Mesenchymal stem cell (in vitro differentiated cells and primary cell): ENCODE measurements around the gene GDI2.

Experiments
- DNase-seq: peaks from one replicate; pipeline ENCODE4 v3.0.0-alpha.2; 2013
- H2AFZ ChIP-seq: one replicate; pipeline ENCODE4 v1.6.1; 2013; ENCODE audit warnings: low read depth, mild to moderate bottlenecking, control low read depth, inconsistent platforms, low read length, moderate library complexity
- H2AK5ac ChIP-seq: 2 replicates; pipeline ENCODE4 v1.6.1; 2013; ENCODE audit warnings: low read length, moderate library complexity, mild to moderate bottlenecking, inconsistent platforms; ENCODE audit not compliant: severe bottlenecking
- H2BK120ac ChIP-seq: one replicate; pipeline ENCODE4 v1.6.1; 2013; ENCODE audit warnings: low read depth, mild to moderate bottlenecking, inconsistent platforms, low read length, moderate library complexity
- H2BK12ac ChIP-seq, 2 experiments: one replicate each; pipeline ENCODE4 v1.6.1; 2013; ENCODE audit warnings: inconsistent platforms in 2 of 2, low read length in 2 of 2, mild to moderate bottlenecking in 2 of 2, moderate library complexity in 2 of 2, control low read depth in 1 of 2
- H2BK15ac ChIP-seq: one replicate; pipeline ENCODE4 v1.6.1; 2013; ENCODE audit warnings: mild to moderate bottlenecking, low read depth, inconsistent platforms; ENCODE audit not compliant: poor library complexity, severe bottlenecking
- H2BK5ac ChIP-seq: 2 replicates; pipeline ENCODE4 v1.6.1; 2013; ENCODE audit warnings: low read depth, mild to moderate bottlenecking, low read length, control low read depth, inconsistent platforms; ENCODE audit not compliant: poor library complexity, severe bottlenecking
- H3K14ac ChIP-seq, 2 experiments: one replicate each; pipeline ENCODE4 v1.6.1; 2013; ENCODE audit warnings: inconsistent platforms in 2 of 2, low read length in 2 of 2, control low read depth in 1 of 2, mild to moderate bottlenecking in 1 of 2, moderate library complexity in 1 of 2
- H3K18ac ChIP-seq, 2 experiments: one replicate each; pipeline ENCODE4 v1.6.1; 2013; ENCODE audit warnings: inconsistent platforms in 2 of 2, low read length in 2 of 2, control low read depth in 1 of 2, low read depth in 1 of 2, mild to moderate bottlenecking in 1 of 2
- H3K23ac ChIP-seq, 2 experiments: one replicate each; pipeline ENCODE4 v1.6.1; 2013; ENCODE audit warnings: inconsistent platforms in 2 of 2, low read length in 2 of 2, mild to moderate bottlenecking in 2 of 2, moderate library complexity in 2 of 2, control low read depth in 1 of 2
- H3K27ac ChIP-seq: 2 replicates; pipeline ENCODE4 v1.5.1; 2013; ENCODE audit warnings: mild to moderate bottlenecking, moderate library complexity, low read length, control low read depth, inconsistent platforms; ENCODE audit not compliant: poor library complexity, severe bottlenecking
- H3K27me3 ChIP-seq, 2 experiments: 2 replicates each; pipeline versions ENCODE4 v1.6.1 to v1.7.0; 2013; ENCODE audit warnings: low read length in 2 of 2, mild to moderate bottlenecking in 2 of 2, moderate library complexity in 2 of 2, control low read depth in 1 of 2, inconsistent platforms in 1 of 2; ENCODE audit not compliant: control insufficient read depth in 1 of 2, insufficient read depth in 1 of 2
- H3K36me3 ChIP-seq, 2 experiments: 2 replicates each; pipeline versions ENCODE4 v1.6.1 to v1.7.0; 2013; ENCODE audit warnings: low read length in 2 of 2, control low read depth in 1 of 2, inconsistent platforms in 1 of 2, low read depth in 1 of 2, mild to moderate bottlenecking in 1 of 2; ENCODE audit not compliant: insufficient read depth in 2 of 2, control insufficient read depth in 1 of 2
- H3K4ac ChIP-seq, 2 experiments: one replicate each; pipeline ENCODE4 v1.6.1; 2013; ENCODE audit warnings: inconsistent platforms in 2 of 2, low read length in 2 of 2, mild to moderate bottlenecking in 2 of 2, moderate library complexity in 2 of 2, control low read depth in 1 of 2, low read depth in 1 of 2
- H3K4me1 ChIP-seq: 2 replicates; pipeline ENCODE4 v1.6.1; 2013; ENCODE audit warnings: low read depth, low read length, control low read depth; ENCODE audit not compliant: control insufficient read depth, insufficient read depth
- H3K4me2 ChIP-seq: 2 replicates; pipeline ENCODE4 v1.6.1; 2013; ENCODE audit warnings: low read length, mild to moderate bottlenecking, inconsistent platforms; ENCODE audit not compliant: poor library complexity, severe bottlenecking
- H3K4me3 ChIP-seq, 2 experiments: 2 replicates each; pipeline versions ENCODE4 v1.5.1 to v1.7.0; 2013; ENCODE audit warnings: low read length in 2 of 2, mild to moderate bottlenecking in 2 of 2, control low read depth in 1 of 2, low read depth in 1 of 2; ENCODE audit not compliant: insufficient read depth in 1 of 2
- H3K79me1 ChIP-seq: replicated peaks from 2 replicates; pipeline ENCODE4 v1.6.1; 2013; ENCODE audit warnings: mild to moderate bottlenecking, control low read depth, low read length, inconsistent platforms; ENCODE audit not compliant: poor library complexity, severe bottlenecking
- H3K9ac ChIP-seq: 2 replicates; pipeline ENCODE4 v1.7.0; 2013; ENCODE audit warnings: mild to moderate bottlenecking, low read length, moderate library complexity
- H3K9me3 ChIP-seq: 2 replicates; pipeline ENCODE4 v1.7.0; 2013; ENCODE audit warnings: mild to moderate bottlenecking, low read length; ENCODE audit not compliant: control insufficient read depth
- H4K8ac ChIP-seq: one replicate; pipeline ENCODE4 v1.6.1; 2013; ENCODE audit warnings: inconsistent platforms, mild to moderate bottlenecking, low read length, moderate library complexity
- H4K91ac ChIP-seq: one replicate; pipeline ENCODE4 v1.6.1; 2013; ENCODE audit warnings: mild to moderate bottlenecking, low read length, inconsistent platforms
- WGBS: methylation state at CpG from one replicate; pipeline ENCODE4 v1.1.7; 2013; ENCODE audit warnings: mixed read lengths; 5-methylcytosine and 5-hydroxymethylcytosine counted together

Gene GDI2

GRCh38 chr10:5735119-5735518, 78.1 kb downstream of the GDI2 start:
- Histone ChIP-seq H2AFZ (no peak overlapping the region), H3K9me3 (no peaks in the 10 kb centered on the region), H3K23ac (no peak overlapping the region), H3K18ac (no peak overlapping the region), H3K79me1 (peaks cover 22% of the 10 kb centered on the region), H2BK15ac (no peak overlapping the region), H3K4me3 (no peak overlapping the region), H2BK12ac (no peak overlapping the region), H3K27me3 (no peaks in the 10 kb centered on the region), H3K27ac (no peak overlapping the region), H4K8ac (no peak overlapping the region), H3K4ac (no peak overlapping the region), H3K14ac (no peak overlapping the region), H3K36me3 (peaks cover 13 to 54% of the 10 kb centered on the region in 2 experiments), H4K91ac (no peak overlapping the region), H3K9ac (no peak overlapping the region), H2BK5ac (no peak overlapping the region), H3K4me1 (no peaks in the 10 kb centered on the region), H3K4me2 (no peak overlapping the region), H2BK120ac (no peak overlapping the region), H2AK5ac (no peak overlapping the region)
- 100% methylated on average over 1 of the region's 1 CpG for WGBS
- no peak for DNase-seq

- Histone ChIP-seq H3K4me2 (no peak overlapping the region), H3K18ac (no peak overlapping the region), H2BK5ac (no peak overlapping the region), H2BK15ac (no peak overlapping the region), H3K14ac (no peak overlapping the region), H2BK120ac (no peak overlapping the region), H3K9me3 (no peaks in the 10 kb centered on the region), H3K9ac (no peak overlapping the region), H3K4me3 (no peak overlapping the region), H4K91ac (no peak overlapping the region), H3K27me3 (no peaks in the 10 kb centered on the region), H2BK12ac (no peak overlapping the region), H3K4ac (no peak overlapping the region), H4K8ac (no peak overlapping the region), H2AFZ (no peak overlapping the region), H3K23ac (no peak overlapping the region), H2AK5ac (no peak overlapping the region), H3K36me3 (peaks cover 20 to 49% of the 10 kb centered on the region in 2 experiments), H3K4me1 (no peaks in the 10 kb centered on the region), H3K27ac (no peak overlapping the region), H3K79me1 (peaks cover 15% of the 10 kb centered on the region)
- 97% methylated on average over 4 of the region's 4 CpGs for WGBS
- DNase-seq: no peak
Measured at GRCh38 chr10:5732141-5732540, 81.1 kb downstream of the GDI2 start.

- Histone ChIP-seq H2BK12ac (no peak overlapping the region), H3K4me1 (no peaks in the 10 kb centered on the region), H3K9me3 (no peaks in the 10 kb centered on the region), H3K9ac (no peak overlapping the region), H4K91ac (no peak overlapping the region), H3K79me1 (peaks cover 15% of the 10 kb centered on the region), H2AFZ (no peak overlapping the region), H2AK5ac (no peak overlapping the region), H4K8ac (no peak overlapping the region), H2BK120ac (no peak overlapping the region), H2BK15ac (no peak overlapping the region), H3K27ac (no peak overlapping the region), H3K14ac (no peak overlapping the region), H3K27me3 (no peaks in the 10 kb centered on the region), H3K4me2 (no peak overlapping the region), H3K4ac (no peak overlapping the region), H3K18ac (no peak overlapping the region), H3K23ac (no peak overlapping the region), H3K4me3 (no peak overlapping the region), H3K36me3 (peaks cover 20 to 54% of the 10 kb centered on the region in 2 experiments), H2BK5ac (no peak overlapping the region)
- DNase-seq: no peak
- 98% methylated on average over 3 of the region's 3 CpGs for WGBS
Measured at GRCh38 chr10:5731559-5731958, 81.7 kb downstream of the GDI2 start.

GRCh38 chr10:5730766-5731165, 82.5 kb downstream of the GDI2 start:
- Histone ChIP-seq H2AK5ac (no peak overlapping the region), H3K14ac (no peak overlapping the region), H3K79me1 (peaks cover 13% of the 10 kb centered on the region), H3K18ac (no peak overlapping the region), H2BK5ac (no peak overlapping the region), H3K9ac (no peak overlapping the region), H3K27ac (no peak overlapping the region), H3K9me3 (no peaks in the 10 kb centered on the region), H3K23ac (no peak overlapping the region), H3K36me3 (peaks cover 16 to 61% of the 10 kb centered on the region in 2 experiments), H2BK120ac (no peak overlapping the region), H2BK15ac (no peak overlapping the region), H3K4me3 (no peak overlapping the region), H3K27me3 (no peaks in the 10 kb centered on the region), H2AFZ (no peak overlapping the region), H4K8ac (no peak overlapping the region), H3K4ac (no peak overlapping the region), H2BK12ac (no peak overlapping the region), H4K91ac (no peak overlapping the region), H3K4me2 (no peak overlapping the region), H3K4me1 (no peaks in the 10 kb centered on the region)
- no peak for DNase-seq
- 95% methylated on average over 2 of the region's 4 CpGs for WGBS
